H9 (cell line): ENCODE results near the gene GPC6. TPM values are rescaled to one million over a fixed set of nuclear protein-coding genes. Genes with fewer than 3 reads are reported as not detected.

Experiments used
- DNase-seq: peaks from one replicate; pipeline ENCODE4 v3.0.0-alpha.2; 2017
- H2AFZ ChIP-seq: one replicate; pipeline ENCODE4 v1.6.1; 2013; ENCODE audit warnings: mild to moderate bottlenecking, low read length, control low read depth, moderate library complexity
- H2AK5ac ChIP-seq: 2 replicates; pipeline ENCODE4 v1.6.1; 2013; ENCODE audit warnings: low read length, control low read depth, mixed read lengths; ENCODE audit not compliant: insufficient read length
- H2BK120ac ChIP-seq: one replicate; pipeline ENCODE4 v1.6.1; 2013; ENCODE audit warnings: low read depth, mild to moderate bottlenecking, low read length, control low read depth, inconsistent platforms; ENCODE audit not compliant: poor library complexity, severe bottlenecking
- H2BK12ac ChIP-seq: 2 replicates; pipeline ENCODE4 v1.6.1; 2013; ENCODE audit warnings: low read length, control low read depth, mixed read lengths, low read depth; ENCODE audit not compliant: insufficient read length
- H2BK15ac ChIP-seq: 2 replicates; pipeline ENCODE4 v1.6.1; 2013; ENCODE audit warnings: low read depth, low read length, control low read depth
- H2BK20ac ChIP-seq: one replicate; pipeline ENCODE4 v1.6.1; 2013; ENCODE audit warnings: low read depth, mild to moderate bottlenecking, low read length, control low read depth, inconsistent platforms; ENCODE audit not compliant: poor library complexity, severe bottlenecking
- H2BK5ac ChIP-seq: 2 replicates; pipeline ENCODE4 v1.6.1; 2013; ENCODE audit warnings: low read length, control low read depth, mixed read lengths; ENCODE audit not compliant: insufficient read length
- H3K14ac ChIP-seq: 2 replicates; pipeline ENCODE4 v1.6.1; 2013; ENCODE audit warnings: low read length, control low read depth; ENCODE audit not compliant: insufficient read depth
- H3K18ac ChIP-seq: 2 replicates; pipeline ENCODE4 v1.6.1; 2013; ENCODE audit warnings: low read depth, mild to moderate bottlenecking, mixed read lengths, low read length, control low read depth; ENCODE audit not compliant: insufficient read length
- H3K23ac ChIP-seq: 2 replicates; pipeline ENCODE4 v1.6.1; 2013; ENCODE audit warnings: low read length, control low read depth, mixed read lengths, low read depth; ENCODE audit not compliant: insufficient read length
- H3K23me2 ChIP-seq: 2 replicates; pipeline ENCODE4 v1.6.1; 2013; ENCODE audit warnings: low read depth, mild to moderate bottlenecking, mixed read lengths, low read length, control low read depth; ENCODE audit not compliant: insufficient read length, poor library complexity, severe bottlenecking
- H3K27ac ChIP-seq: 2 replicates; pipeline ENCODE4 v1.5.1; 2013; ENCODE audit warnings: low read length, control low read depth, mixed read lengths, low read depth; ENCODE audit not compliant: insufficient read length
- H3K27me3 ChIP-seq: 2 replicates; pipeline ENCODE4 v1.6.1; 2013; ENCODE audit warnings: low read length, control low read depth, inconsistent platforms; ENCODE audit not compliant: insufficient read depth
- H3K4ac ChIP-seq: 2 replicates; pipeline ENCODE4 v1.6.1; 2013; ENCODE audit warnings: low read depth, mild to moderate bottlenecking, control low read depth, inconsistent platforms, low read length, moderate library complexity
- H3K4me1 ChIP-seq: 2 replicates; pipeline ENCODE4 v1.6.1; 2013; ENCODE audit warnings: low read length, control low read depth, inconsistent platforms; ENCODE audit not compliant: insufficient read depth
- H3K4me2 ChIP-seq: 2 replicates; pipeline ENCODE4 v1.6.1; 2013; ENCODE audit warnings: low read length, control low read depth, mixed read lengths; ENCODE audit not compliant: insufficient read length, insufficient read depth
- H3K56ac ChIP-seq: 2 replicates; pipeline ENCODE4 v1.6.1; 2013; ENCODE audit warnings: low read depth, mild to moderate bottlenecking, mixed read lengths, low read length, control low read depth; ENCODE audit not compliant: insufficient read length
- H3K79me1 ChIP-seq: 2 replicates; pipeline ENCODE4 v1.6.1; 2013; ENCODE audit warnings: low read depth, mild to moderate bottlenecking, moderate library complexity, low read length, control low read depth, inconsistent platforms; ENCODE audit not compliant: insufficient read depth, poor library complexity, severe bottlenecking
- H3K79me2 ChIP-seq: 2 replicates; pipeline ENCODE4 v1.6.1; 2013; ENCODE audit warnings: low read length, control low read depth, inconsistent platforms; ENCODE audit not compliant: insufficient read depth
- H3K9ac ChIP-seq: 2 replicates; pipeline ENCODE4 v1.6.1; 2013; ENCODE audit warnings: low read length, control low read depth, mixed read lengths; ENCODE audit not compliant: insufficient read length; ENCODE audit errors: extremely low read depth
- H3K9me3 ChIP-seq: one replicate; pipeline ENCODE4 v1.6.1; 2013; ENCODE audit warnings: low read depth, low read length, inconsistent platforms; ENCODE audit not compliant: control insufficient read depth
- H3T11ph ChIP-seq: one replicate; pipeline ENCODE4 v1.6.1; 2013; ENCODE audit warnings: mild to moderate bottlenecking, low read length, control low read depth, inconsistent platforms
- H4K20me1 ChIP-seq: one replicate; pipeline ENCODE4 v1.6.1; 2013; ENCODE audit not compliant: control insufficient read depth, insufficient read length, insufficient read depth
- H4K5ac ChIP-seq: 2 replicates; pipeline ENCODE4 v1.6.1; 2013; ENCODE audit warnings: low read depth, mild to moderate bottlenecking, mixed read lengths, low read length, control low read depth; ENCODE audit not compliant: insufficient read length
- H4K8ac ChIP-seq: replicated peaks from 2 replicates; pipeline ENCODE4 v1.6.1; 2013; ENCODE audit warnings: low read length, control low read depth, mixed read lengths, low read depth; ENCODE audit not compliant: insufficient read length
- H4K91ac ChIP-seq: 2 replicates; pipeline ENCODE4 v1.6.1; 2013; ENCODE audit warnings: low read depth, mild to moderate bottlenecking, moderate library complexity, mixed read lengths, low read length, control low read depth; ENCODE audit not compliant: insufficient read length
- H3K27ac Mint-ChIP-seq, 3 experiments: 2 replicates in 2 of 3; 3 replicates in 1 of 3; pipeline ENCODE4 v1.8.0; 2020 to 2021; ENCODE audit warnings: mixed read lengths in 3 of 3, mild to moderate bottlenecking in 1 of 3, moderate library complexity in 1 of 3
- H3K27me3 Mint-ChIP-seq: 2 replicates; pipeline ENCODE4 v1.8.0; 2021; ENCODE audit warnings: low read depth, mild to moderate bottlenecking, moderate library complexity, mixed read lengths
- H3K36me3 Mint-ChIP-seq, 3 experiments: 2 replicates in 2 of 3; 3 replicates in 1 of 3; pipeline ENCODE4 v1.8.0; 2020 to 2021; ENCODE audit warnings: low read depth in 3 of 3, mixed read lengths in 3 of 3; ENCODE audit not compliant: insufficient read depth in 1 of 3
- H3K4me1 Mint-ChIP-seq, 2 experiments: 2 replicates each; pipeline ENCODE4 v1.8.0; 2020; ENCODE audit warnings: mixed read lengths in 2 of 2
- H3K4me3 Mint-ChIP-seq, 2 experiments: 2 replicates in 1 of 2; 3 replicates in 1 of 2; pipeline ENCODE4 v1.8.0; 2020 to 2021; ENCODE audit warnings: mild to moderate bottlenecking in 2 of 2, mixed read lengths in 2 of 2, moderate library complexity in 1 of 2
- H3K9me3 Mint-ChIP-seq, 2 experiments: 2 replicates in 1 of 2; 3 replicates in 1 of 2; pipeline ENCODE4 v1.8.0; 2020; ENCODE audit warnings: mild to moderate bottlenecking in 2 of 2, mixed read lengths in 2 of 2, moderate library complexity in 1 of 2
- CTCF ChIP-seq: fragments of 200-600 bp; sonication (generic); conservative IDR thresholded peaks from 3 replicates; pipeline ENCODE4 v1.8.0; 2021; ENCODE audit warnings: antibody characterized with exemption, mild to moderate bottlenecking
- total RNA-seq: library from RNA; stranded (reverse); gene quantifications from 2 replicates; pipeline ENCODE4 v1.2.1, GENCODE V29; 2021

Gene GPC6
- total RNA-seq, 1 experiment from 2014 or later = 15.6 TPM

- H4K5ac ChIP-seq = no peak overlapping the region
- peaks cover 6% of the 10 kb centered on the region; the same call in 1 of the 2 replicates for H3K79me2 ChIP-seq
- no peak overlapping the region for H3K9ac ChIP-seq
- H4K91ac ChIP-seq = no peak overlapping the region
- Mint-ChIP-seq H3K4me1 (peaks cover 17% of the 10 kb centered on the region in 2 experiments), H3K27ac (no peak overlapping the region), H3K9me3 (no peaks in the 10 kb centered on the region), H3K36me3 (no peaks in the 10 kb centered on the region), H3K4me3 (no peak overlapping the region; a peak in 1 of 5 replicates), H3K27me3 (no peaks in the 10 kb centered on the region)
- H3K27me3 ChIP-seq = no peaks in the 10 kb centered on the region
- no peak overlapping the region for H3K27ac ChIP-seq
- no peak for DNase-seq
- no peak overlapping the region for H2BK20ac ChIP-seq
- H3T11ph ChIP-seq = no peak overlapping the region
- no peak overlapping the region for H2AK5ac ChIP-seq
- no peak overlapping the region for H3K4ac ChIP-seq
- no peak overlapping the region for H3K18ac ChIP-seq
- H2BK120ac ChIP-seq = no peak overlapping the region
- H2AFZ ChIP-seq = no peak overlapping the region
- H3K4me1 ChIP-seq = peaks cover 5% of the 10 kb centered on the region
- no peak overlapping the region for H2BK12ac ChIP-seq
- H4K8ac ChIP-seq = no peak overlapping the region
- H3K56ac ChIP-seq = no peak overlapping the region
- no peaks in the 10 kb centered on the region for H3K79me1 ChIP-seq
- no peak overlapping the region for H3K14ac ChIP-seq
- no peaks in the 10 kb centered on the region for H4K20me1 ChIP-seq
- no peak for TF ChIP-seq CTCF
- no peaks in the 10 kb centered on the region for H3K23me2 ChIP-seq
- H3K4me2 ChIP-seq = no peak overlapping the region
- no peak overlapping the region for H3K23ac ChIP-seq
- H2BK5ac ChIP-seq = no peak overlapping the region
- H3K9me3 ChIP-seq = no peaks in the 10 kb centered on the region
- no peak overlapping the region for H2BK15ac ChIP-seq
These were observed 33.0 kb downstream of the GPC6 start for GRCh38 chr13:93259527-93260080.
